Activated CD4-positive, alpha-beta T cell treated with anti-CD3 and anti-CD28 coated beads, Interleukin-2, amount 50 U/mL, for 4 hours (primary cell): ENCODE data around the gene PPP1CB.
"Not testable (repeated sequence)": the region's sequence is repeated elsewhere in the genome, so short reads cannot be mapped to it uniquely, and the experiment has no call there.

Experiments used
- DNase-seq, 2 experiments: peaks; one replicate each; pipeline ENCODE4 v3.0.0-alpha.2; 2020

PPP1CB gene

DNA sequence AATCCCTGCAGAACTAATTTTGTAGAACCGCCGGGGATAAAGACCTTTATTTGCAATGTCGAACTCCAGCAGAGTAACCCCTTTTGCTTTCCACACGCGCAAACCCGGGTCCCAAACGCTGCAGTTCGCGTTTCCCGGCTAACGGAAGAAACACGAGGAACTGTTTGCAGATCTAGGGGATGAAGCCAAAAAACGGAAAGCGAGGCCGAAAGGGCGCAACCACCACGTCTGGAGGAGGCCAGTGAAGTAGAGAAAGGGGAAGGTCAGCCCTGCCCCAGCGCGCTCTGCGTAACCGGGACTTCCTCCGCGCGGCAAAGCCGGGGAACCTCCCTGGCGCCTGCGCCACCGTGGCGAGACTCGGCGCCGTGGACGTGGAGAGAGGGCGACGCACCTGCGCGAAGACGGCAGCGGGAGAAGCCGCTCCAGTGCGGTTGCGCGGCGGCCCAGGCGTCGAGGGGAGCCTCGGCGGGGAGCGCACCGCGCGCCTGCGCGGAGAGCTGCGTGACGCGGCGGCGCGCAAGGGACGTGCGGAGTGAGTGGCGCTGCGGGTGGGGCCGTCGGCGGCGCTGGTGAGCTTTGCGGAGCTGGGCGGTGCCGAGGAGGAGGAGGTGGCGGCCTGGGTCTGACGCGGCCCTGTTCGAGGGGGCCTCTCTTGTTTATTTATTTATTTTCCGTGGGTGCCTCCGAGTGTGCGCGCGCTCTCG lies at the start of gene PPP1CB:
Gene PPP1CB (plus strand): TSS at position 579 of the 704 bp plus-strand sequence. CDS start 295 bp downstream, outside the sequence.
- peak; percentile 90 to 93 for DNase-seq

DNA sequence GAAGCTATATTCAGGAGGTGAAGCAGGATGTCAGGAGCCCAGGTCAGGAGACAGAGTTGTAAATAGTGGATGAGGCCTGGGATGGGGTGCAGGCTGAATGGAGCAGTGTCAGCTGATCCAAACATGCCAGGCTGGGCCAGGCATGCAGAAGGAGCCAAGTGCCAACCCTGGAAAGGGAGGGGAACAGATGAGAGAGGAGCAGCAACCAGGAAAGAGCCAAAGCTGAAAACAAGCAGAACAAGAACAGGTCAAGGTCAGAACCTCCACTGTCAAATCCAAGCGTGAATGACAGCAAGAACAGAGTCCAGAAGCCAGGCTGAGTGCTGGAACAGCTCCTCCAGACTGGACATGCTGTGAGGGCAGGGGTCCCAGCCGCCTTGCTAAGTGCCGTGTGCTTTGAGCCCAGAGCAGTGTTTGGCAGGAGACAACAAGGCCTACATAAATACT lies 49.2 kb upstream of the PPP1CB start:
- no peak for DNase-seq

DNA sequence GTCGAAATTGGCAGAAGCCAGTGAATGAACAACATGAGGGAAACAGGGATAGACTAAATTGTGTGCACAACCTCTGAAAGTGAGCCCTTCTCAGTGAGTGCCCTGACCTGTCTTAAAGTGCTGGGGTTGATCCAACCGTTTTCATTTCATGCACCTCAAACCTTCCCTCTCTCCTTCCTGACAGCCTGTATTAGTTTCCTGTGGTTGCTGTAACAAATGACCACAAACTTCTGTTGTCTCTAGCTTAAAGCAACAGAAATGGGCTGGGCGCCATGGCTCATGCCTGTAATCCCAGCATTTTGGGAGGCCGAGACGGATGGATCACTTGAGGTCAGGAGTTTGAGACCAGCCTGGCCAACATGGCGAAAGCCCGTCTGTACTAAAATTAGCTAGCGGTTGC lies 48.8 kb upstream of the PPP1CB start:
- DNase-seq = no peak

DNA sequence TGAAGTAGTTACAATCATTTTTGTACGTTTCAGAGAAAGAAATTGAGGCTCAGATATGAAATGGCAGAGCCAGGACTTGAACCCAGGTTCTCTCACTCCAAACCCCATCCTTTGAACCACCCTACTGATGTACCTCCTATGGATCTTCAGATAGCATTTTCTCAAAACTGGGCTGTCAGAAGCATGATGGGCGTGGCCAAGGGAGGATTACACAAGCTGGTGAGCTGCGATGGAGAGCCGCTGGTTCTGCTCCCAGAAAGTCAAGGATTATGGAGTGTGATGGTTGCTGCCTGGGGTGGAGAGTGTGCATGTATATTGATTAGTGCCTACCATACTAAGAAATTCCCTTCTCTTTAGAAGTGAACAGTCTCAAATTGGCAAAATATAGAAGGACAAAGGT lies 47.0 kb upstream of the PPP1CB start:
- DNase-seq = no peak

DNA sequence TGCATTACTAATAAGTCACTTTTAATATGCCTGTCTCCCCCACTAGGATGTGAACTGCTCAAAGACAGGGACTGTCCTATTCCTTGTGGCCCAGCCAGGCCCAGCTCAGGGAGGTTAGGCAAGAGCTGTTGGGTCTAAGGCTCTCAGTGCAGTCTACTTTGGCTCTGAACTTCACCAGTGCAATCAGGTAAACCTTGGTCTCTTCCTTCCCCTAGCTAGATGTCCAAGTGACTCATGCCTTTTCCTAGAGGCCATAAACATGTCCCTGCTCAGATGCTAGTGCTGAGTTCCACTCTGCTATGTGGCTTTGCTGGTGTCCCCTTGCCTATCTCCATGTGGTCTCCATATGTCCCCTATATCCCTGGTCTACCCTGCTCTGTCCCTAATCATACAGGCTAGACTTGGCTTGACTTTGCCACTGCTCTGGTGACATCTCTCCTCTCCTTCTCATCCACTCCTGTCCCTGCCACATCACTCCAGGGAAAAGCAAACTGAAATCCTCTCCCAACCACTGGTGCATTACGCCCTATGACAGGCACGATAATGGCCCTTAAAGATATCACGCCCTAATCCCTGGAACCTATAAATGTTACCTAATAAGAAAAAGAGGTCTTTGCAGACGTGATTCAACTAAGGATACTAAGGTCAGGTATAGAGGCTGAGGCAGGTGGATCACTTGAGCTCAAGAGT lies 45.7 kb upstream of the PPP1CB start:
- no peak for DNase-seq

DNA sequence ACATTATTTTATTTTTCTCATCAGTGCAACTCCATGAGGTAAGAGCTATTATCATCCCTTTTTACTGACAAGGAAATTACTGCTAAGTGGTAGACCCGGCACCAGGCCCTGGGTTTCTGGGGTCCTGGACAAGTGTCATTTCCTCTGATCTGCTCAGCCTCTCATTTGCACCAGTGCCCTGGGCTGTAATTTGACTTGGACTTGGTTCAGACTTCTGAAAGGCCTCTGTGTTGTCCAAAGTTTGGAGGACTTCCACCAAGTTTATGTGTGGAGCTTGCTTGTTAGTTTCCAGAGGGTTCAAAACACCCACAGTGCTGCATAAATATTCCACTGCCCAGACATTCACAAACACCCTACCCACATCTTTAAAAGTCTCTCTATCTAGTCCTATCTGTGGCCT lies 44.0 kb upstream of the PPP1CB start:
- no peak for DNase-seq

DNA sequence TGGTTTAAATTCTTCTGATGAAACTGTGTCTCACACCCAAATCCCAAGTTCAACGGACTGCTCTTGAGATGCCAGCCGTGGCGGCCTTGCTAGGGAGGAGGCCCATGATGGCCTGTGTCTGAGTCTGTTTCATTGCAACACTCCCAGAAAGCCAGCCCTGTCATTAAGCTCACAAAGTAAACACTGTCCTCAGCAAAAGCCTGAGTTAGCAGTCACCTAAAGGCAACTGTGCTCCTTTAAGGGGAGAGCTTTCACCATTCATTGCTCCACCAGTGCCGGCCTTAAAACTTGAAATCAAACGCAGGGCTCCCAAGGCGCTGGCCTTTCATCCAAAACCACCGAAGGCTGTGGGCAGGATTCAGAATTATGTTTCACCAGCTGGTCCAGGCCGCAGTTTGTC lies 42.5 kb upstream of the PPP1CB start:
- DNase-seq = no peak

DNA sequence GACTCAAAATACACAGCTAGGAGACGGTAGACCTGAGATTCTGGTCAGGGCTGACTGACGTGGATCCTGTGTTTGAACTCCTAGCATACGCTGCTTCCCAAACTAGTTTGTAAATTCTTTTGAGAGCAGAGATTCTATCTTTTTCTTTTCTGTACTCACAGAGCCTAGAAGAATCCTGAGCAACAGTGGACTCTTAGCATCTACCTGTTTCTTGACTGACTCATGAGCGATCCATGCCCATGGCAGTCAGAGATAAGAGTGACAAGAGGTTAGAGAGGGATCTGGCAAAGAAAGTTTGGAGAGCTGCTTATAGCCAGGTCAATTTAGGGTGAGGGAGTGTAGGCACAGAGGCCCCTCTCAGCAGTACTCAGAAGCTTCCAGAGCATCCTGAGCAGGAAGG lies 41.1 kb upstream of the PPP1CB start:
- DNase-seq = no peak

DNA sequence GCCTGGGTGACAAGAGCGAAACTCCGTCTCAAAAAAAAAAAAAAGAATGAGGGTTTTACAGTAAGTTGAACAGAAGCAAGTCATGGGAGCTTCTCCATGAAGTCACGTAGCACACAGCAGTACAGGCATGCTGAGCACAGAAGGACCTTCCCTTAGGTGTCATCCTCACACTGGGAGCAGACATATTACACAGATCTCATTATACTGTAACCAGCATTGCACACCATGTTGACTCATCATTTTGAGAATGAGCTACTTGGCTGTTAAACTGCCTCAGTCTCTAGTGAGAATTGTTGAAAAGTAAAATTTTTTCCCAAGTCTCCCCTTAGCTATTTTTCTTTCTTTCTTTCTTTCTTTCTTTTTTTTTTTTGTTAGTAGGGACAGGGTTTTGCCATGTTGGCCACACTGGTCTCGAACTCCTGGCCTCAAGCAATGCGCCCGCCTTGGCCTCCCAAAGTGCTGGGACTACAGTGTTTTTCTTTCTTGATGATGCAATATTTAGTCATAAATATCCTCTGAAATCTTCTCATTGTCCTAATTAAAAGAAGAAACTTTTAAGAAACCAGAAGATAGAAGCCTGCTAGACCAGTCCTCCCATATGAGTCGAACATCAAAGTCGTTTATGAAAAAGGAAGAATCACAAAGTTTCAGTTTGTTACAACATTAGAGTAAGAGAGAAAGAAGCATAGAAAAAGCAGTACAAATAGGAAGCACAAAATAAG lies 37.9 kb upstream of the PPP1CB start:
- no peak for DNase-seq

DNA sequence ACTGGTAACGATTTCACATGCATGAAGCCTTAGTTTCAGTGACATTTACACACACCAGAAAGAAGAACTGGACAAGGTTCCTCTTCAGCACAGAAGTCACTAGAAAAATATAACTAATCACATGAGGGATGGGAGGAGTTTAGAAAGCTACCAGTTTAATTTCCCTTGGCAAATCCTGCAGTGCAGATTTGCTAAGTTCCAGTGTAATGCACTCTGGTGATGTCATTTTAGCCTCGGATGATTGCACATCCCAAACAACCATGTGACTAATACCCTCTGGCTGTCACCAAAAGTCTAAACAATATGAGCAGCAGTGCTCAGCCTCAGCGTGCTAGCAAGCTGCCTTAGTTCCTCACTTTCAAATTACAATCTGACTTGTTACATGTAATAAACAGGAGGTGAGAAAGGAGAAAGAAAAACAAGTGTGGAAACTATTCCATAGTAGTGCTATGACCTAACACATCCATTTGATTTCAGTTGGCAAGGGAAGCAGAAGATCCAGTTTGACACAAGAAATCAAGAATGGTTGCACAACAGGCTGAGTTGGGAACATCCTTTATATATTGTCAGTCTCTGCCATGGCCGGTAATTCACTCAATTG lies 35.3 kb upstream of the PPP1CB start:
- DNase-seq = no peak

DNA sequence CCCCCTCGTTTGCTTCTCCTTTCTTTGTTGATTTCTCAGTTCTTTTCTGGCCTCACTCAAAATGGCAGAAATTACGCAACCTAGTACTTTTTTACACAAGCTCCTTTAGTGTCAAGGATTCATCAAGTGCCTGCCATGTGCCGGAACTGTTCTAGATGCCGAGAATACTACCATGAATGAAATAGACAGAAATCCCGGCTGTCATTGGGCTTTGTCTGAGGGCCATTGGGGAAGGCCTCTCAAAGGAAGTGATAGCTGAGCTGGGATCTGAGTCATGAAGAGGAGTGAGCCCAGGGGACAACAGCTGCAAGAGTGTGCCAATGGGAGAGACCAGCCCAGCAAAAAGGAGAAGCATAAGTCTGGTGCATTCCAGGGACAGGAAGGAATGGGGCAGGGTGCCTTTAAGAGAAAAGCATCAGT lies 34.3 kb upstream of the PPP1CB start:
- DNase-seq = no peak

DNA sequence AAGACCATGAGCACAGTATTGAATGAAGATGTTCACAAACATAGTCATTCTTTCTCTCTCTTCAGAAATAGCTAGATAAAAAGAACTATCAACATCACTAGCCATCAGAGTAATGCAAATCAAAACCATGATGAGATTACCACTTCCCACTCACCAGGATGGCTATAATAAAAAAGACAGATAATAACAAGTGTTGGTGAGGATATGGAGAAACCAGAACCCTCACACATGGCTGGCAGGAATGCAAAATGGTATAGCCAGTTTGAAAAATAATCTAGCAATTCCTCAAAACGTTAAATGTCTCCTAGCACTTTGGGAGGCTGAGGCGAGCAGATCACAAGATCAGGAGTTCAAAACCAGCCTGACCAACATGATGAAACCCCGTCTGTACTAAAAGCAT lies 31.3 kb upstream of the PPP1CB start:
- no peak for DNase-seq

DNA sequence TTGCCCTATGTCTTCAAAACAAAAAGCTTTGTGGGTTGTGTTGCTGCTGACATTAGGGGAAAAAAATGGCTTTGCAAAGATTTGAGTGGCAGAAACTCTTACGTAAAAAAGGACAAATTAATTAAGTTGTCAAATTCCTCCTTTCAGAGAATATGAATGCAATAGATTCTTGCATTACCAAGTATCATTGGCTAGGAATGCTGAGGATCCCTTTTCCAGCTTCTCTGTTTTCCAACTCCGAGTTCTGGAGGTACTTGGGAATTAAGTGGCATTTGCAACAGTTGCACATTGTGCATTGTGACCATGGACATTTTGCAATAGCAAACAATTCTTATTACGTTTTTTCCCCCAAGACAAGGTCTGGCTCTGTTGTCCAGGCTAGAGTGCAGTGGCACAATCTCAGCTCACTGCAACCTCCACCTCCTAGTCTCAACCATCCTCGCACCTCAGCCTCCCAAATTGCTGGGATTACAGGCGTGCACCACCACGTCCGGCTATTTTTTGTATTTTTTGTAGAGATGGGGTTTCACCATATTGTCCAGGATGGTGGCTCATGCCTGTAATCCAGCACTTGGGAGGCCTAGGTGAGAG lies 29.9 kb upstream of the PPP1CB start:
- DNase-seq = no peak

DNA sequence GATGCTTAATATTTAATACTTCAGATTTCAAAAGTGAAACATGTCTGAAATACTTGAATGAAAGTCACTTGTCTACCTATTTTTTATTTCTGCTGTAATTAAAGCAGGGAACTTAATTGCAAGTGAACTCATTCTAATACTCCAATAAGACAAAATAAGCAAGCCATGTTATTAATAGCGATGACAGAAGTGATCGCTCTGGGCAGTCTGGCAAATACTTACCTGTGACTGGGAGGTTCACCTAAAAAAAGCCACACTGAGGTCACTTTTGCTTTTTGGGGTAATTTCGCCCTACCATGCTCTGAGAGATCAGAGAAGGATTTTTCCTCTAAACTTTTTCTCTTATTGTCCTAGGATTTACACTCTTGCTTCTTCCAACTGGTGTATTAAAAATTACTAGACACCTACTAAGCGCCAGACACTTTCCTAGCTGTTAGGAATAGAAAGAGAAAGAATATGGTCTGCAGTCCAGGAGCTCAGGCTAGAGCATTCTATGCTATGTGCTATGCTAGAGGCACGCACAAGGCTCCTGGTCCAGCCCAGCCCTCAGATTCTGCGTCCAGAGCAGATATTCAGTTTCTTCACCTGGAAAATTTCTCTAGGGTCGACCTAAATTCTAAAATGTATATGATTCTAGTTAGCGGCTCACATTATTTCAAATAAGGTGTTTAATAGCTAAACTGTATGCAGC lies 26.5 kb upstream of the PPP1CB start:
- DNase-seq = no peak

DNA sequence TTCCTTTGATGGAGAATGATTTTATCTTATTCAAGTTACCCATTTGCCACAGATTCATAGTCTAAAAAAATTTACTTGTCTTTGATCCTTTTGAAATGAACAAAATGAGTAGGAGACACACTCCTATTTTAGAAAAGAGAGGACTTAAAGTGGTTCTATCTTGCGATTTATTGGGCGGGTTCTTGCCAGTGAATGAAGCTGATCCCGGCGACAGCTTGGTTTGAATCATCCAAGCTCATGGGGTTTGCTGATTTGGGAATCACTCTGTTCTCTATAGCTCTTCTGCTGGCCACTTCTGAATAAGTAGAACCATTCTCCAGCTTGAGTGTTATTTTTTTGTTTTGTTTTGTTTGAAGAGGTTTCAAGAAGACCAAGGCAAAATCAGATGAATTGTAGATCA lies 25.5 kb upstream of the PPP1CB start:
- DNase-seq = no peak

DNA sequence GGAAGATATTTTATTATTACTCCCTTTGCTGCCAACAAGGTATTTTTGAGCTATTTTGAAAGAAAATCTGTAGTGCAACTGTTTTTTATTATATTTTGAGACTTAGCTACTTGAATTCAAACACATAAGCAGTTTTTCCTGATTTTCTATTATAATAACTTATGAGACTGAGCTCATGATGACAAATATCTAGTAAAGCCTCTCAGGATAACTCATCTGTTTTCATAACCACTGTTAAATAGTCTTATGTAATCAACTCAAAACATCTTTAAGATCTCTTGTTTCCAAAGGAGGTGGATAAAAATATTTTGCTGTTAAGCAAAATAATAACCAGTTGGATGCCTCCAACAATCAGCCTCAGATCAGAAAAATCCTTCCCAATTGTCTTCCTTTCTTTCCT lies 21.9 kb upstream of the PPP1CB start:
- DNase-seq = no peak

DNA sequence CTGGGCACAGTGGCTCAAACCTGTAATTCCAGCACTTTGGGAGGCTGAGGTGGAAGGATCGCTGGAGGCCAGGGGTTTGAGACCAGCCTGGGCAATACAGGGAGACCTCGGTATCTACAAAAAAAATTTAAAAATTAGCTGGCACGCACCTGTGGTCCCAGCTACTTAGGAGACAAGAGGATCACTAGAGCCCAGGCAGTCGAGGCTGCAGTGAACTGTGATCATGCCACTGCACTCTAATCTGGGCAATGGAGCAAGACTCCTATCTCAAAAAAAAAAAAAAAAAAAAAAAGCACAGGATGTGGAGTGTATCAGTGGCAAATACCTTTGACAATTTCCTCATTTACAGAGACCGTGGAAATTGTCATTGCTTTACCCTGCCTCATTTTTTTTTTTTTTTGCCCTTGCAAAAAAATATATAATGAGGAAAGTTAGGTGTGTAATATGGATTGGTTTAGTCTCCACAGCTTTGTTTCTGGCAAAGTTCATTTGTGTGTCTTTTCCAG lies 20.9 kb upstream of the PPP1CB start:
- DNase-seq = no peak

DNA sequence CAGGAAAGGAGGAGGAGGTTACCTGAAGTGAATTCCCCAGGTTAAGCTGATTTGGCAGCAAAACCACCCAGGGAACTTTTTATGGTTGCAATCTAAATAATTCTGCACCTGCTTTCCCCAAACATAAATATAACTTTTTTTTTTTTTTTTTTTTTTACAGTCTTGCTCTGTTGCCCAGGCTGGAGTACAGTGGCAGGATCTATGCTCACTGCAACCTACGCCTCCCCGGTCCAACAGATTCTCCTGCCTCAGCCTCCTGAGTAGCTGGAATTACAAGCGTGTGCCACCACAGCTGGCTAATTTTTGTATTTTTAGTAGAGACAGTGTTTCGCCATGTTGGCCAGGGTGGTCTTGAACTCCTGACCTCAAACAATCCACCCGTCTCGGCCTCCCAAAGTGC lies 16.1 kb upstream of the PPP1CB start:
- no peak for DNase-seq

DNA sequence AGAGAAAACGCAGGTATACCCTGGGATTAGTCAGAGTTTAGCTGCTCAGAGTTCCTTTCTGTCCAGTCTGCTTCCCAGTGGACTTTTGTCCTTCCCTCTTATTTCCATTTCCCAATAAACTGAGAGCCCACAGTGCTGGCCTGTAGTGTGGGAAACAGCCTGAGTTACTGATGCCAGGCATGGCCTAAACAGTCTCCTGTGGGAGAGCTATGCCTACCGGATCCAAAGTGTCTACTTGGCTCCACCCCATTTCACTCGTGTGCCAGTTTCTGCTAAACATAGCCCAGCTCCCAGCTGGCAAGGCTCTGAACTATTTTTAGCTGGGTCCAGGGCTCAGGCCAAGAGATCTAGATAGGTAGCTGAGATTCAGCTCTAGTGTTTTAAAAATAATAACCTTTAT lies 15.6 kb upstream of the PPP1CB start:
- no peak for DNase-seq

DNA sequence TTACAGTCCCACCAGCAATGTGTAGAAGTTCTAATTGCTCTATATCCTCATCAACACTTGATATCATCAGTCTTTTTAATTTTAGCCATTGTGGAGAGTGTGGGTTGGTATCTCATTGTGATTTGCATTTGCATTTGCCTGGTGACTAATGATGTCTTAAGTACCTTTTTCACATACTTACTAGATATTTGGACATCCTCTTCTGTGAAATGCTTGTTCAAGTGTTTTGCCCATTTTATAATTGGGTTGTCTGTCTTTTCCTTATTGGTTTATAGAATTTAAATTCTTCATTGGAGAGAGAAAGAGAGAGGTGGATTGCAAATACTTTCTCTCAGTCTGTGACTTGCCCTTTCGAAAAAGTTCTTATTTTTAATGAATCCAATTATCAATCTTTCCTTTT lies 14.0 kb upstream of the PPP1CB start:
- no peak for DNase-seq

DNA sequence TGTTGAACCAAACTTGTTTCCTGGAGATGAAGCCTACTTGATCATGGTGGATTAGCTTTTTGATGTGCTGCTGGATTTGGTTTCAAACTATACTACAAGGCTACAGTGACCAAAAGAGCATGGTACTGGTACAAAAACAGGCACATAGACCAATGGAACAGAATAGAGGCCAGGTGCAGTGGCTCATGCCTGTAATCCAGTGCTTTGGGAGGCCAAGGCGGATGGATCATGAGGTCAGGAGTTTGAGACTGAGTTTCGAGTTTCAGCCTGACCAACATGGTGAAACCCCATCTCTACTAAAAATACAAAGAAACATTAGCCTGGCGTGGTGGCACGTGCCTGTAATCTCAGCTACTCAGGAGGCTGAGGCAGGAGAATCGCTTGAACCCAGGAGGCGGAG lies 9.0 kb upstream of the PPP1CB start:
- not testable (repeated sequence) for DNase-seq

DNA sequence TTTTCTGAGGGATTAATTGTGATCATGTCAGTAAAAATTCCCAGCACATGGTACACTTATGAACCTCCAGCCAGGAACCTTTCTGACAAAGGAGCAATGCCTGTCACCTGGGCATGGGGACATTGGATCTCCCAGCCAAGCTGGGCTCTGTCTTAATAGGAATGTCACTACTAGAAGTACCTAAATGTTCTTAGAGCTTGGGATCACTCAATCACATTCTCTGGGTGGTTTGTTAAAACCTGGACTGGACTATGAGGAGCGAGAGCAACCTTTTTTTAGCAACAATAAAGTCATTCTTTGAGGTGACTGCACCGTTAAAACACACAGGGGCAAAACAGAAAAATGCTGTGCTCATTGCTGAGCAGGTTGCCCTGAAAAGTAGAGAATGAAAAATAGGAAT lies 6.4 kb upstream of the PPP1CB start:
- no peak for DNase-seq
